Measurements from ENCODE around the gene CMTM4. TPM values are rescaled to one million over a fixed set of nuclear protein-coding genes. Genes with fewer than 3 reads are reported as not detected.

The CMTM4 gene
- polyA plus RNA-seq, 1 of the 3 experiments (the other 2 are of a cell fraction), result 21.7 TPM

- H3K4me2 ChIP-seq, result peak overlapping the region; percentile 54; the same call in 1 of the 2 replicates
- peak overlapping the region; percentile 60 to 84; a peak in 3 of 4 replicates for H3K27ac ChIP-seq (ENCODE audit: low read depth in 2 of 2, low read length in 1 of 2)
- 73% methylated on average over 6 of the region's 7 CpGs for WGBS (ENCODE audit: low lambda C conversion rate)
- H3K9me3 ChIP-seq, result no peaks in the 10 kb centered on the region
- H3K9ac ChIP-seq, result no peak overlapping the region
- H3K79me2 ChIP-seq (ENCODE audit: insufficient read depth), result no peaks in the 10 kb centered on the region
- no peak overlapping the region for H3K4me3 ChIP-seq (ENCODE audit: low read depth in 2 of 2, low read length in 1 of 2)
- no peaks in the 10 kb centered on the region for H4K20me1 ChIP-seq (ENCODE audit: insufficient read depth)
- H3K36me3 ChIP-seq (replicated peaks in 1 of 2; ENCODE audit: control insufficient read depth in 1 of 2, insufficient read depth in 2 of 2, low read length in 1 of 2), result peaks cover 3 to 33% of the 10 kb centered on the region in 2 experiments
- peaks cover 18 to 41% of the 10 kb centered on the region in 2 experiments for H3K4me1 ChIP-seq (ENCODE audit: control insufficient read depth in 1 of 2, insufficient read depth in 2 of 2, low read depth in 1 of 2, low read length in 1 of 2)
- ChIA-PET CTCF (interaction anchor here (0.8 to 5.1 kb wide), 5 partner anchors 8 to 255 kb away, joined by 3 to 44 read pairs (median 7); no protein-coding TSS in a partner anchor), POLR2A (no interaction called here)
- TF ChIP-seq SIN3A (IDR thresholded peaks at IDR 0.05; ENCODE audit: borderline replicate concordance, low read depth, low read length) (no peak), NFIC (IDR thresholded peaks at IDR 0.05; ENCODE audit: borderline replicate concordance) (no peak), RCOR1 (IDR thresholded peaks at IDR 0.05; ENCODE audit: low read length) (no peak), TCF12 (IDR thresholded peaks at IDR 0.05) (no peak), YY1 (IDR thresholded peaks at IDR 0.05; ENCODE audit: low read depth) (no peak), MEF2A (IDR thresholded peaks at IDR 0.05; ENCODE audit: borderline replicate concordance, low read depth) (no peak), RFX5 (IDR thresholded peaks at IDR 0.05; ENCODE audit: low read length) (no peak), PBX3 (IDR thresholded peaks at IDR 0.05) (no peak), RAD21 (IDR thresholded peaks at IDR 0.05; ENCODE audit: low read length) (no peak), USF2 (IDR thresholded peaks at IDR 0.05; ENCODE audit: borderline replicate concordance, low read depth, low read length) (no peak), MXI1 (IDR thresholded peaks at IDR 0.05; ENCODE audit: low read depth, low read length) (no peak)
- TF ChIP-seq, protein P1, sequence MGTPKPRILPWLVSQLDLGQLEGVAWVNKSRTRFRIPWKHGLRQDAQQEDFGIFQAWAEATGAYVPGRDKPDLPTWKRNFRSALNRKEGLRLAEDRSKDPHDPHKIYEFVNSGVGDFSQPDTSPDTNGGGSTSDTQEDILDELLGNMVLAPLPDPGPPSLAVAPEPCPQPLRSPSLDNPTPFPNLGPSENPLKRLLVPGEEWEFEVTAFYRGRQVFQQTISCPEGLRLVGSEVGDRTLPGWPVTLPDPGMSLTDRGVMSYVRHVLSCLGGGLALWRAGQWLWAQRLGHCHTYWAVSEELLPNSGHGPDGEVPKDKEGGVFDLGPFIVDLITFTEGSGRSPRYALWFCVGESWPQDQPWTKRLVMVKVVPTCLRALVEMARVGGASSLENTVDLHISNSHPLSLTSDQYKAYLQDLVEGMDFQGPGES (IDR thresholded peaks at IDR 0.05; ENCODE audit: low read depth, low read length), result no peak
- DNase-seq, result no peak
- no peak overlapping the region for H2AFZ ChIP-seq (ENCODE audit: low read depth)
- H3F3A ChIP-seq (replicated peaks; ENCODE audit: insufficient read depth), result peaks cover 30% of the 10 kb centered on the region
- no peaks in the 10 kb centered on the region for H3K27me3 ChIP-seq (ENCODE audit: insufficient read depth)
- no peaks in the 10 kb centered on the region for H3K9me2 ChIP-seq
Observed at GRCh38 chr16:66617728-66618127, 78.8 kb downstream of the CMTM4 start.

GRCh38 chr16:66617010-66617434, 79.5 kb downstream of the CMTM4 start:
- Histone ChIP-seq H3K27me3 (ENCODE audit: insufficient read depth) (no peaks in the 10 kb centered on the region), H3K4me3 (ENCODE audit: low read depth in 2 of 2, low read length in 1 of 2) (no peak overlapping the region), H3K4me1 (ENCODE audit: control insufficient read depth in 1 of 2, insufficient read depth in 2 of 2, low read depth in 1 of 2, low read length in 1 of 2) (peaks cover 18 to 41% of the 10 kb centered on the region in 2 experiments), H4K20me1 (ENCODE audit: insufficient read depth) (no peaks in the 10 kb centered on the region), H2AFZ (ENCODE audit: low read depth) (no peak overlapping the region), H3K9me3 (no peaks in the 10 kb centered on the region), H3K36me3 (replicated peaks in 1 of 2; ENCODE audit: control insufficient read depth in 1 of 2, insufficient read depth in 2 of 2, low read length in 1 of 2) (peaks cover 3 to 40% of the 10 kb centered on the region in 2 experiments), H3F3A (replicated peaks; ENCODE audit: insufficient read depth) (peaks cover 30% of the 10 kb centered on the region), H3K9me2 (no peaks in the 10 kb centered on the region), H3K9ac (no peak overlapping the region), H3K4me2 (no peak overlapping the region), H3K27ac (ENCODE audit: low read depth in 2 of 2, low read length in 1 of 2) (peak overlapping the region; percentile 60 to 84; a peak in 2 of 4 replicates), H3K79me2 (ENCODE audit: insufficient read depth) (no peaks in the 10 kb centered on the region)
- ChIA-PET POLR2A (no interaction called here), CTCF (interaction anchor here (0.8 to 5.1 kb wide), 5 partner anchors 9 to 256 kb away, joined by 3 to 44 read pairs (median 7); no protein-coding TSS in a partner anchor)
- TF ChIP-seq FOXM1 (IDR thresholded peaks at IDR 0.05; ENCODE audit: low read depth) (no peak), TAF1 (IDR thresholded peaks at IDR 0.05; ENCODE audit: borderline replicate concordance, low read depth, low read length) (no peak), RAD21 (IDR thresholded peaks at IDR 0.05; ENCODE audit: low read length) (no peak), USF2 (IDR thresholded peaks at IDR 0.05; ENCODE audit: borderline replicate concordance, low read depth, low read length) (no peak), RFX5 (IDR thresholded peaks at IDR 0.05; ENCODE audit: low read length) (no peak), FOSL2 (IDR thresholded peaks at IDR 0.05; ENCODE audit: borderline replicate concordance, low read depth) (no peak), TEAD4 (IDR thresholded peaks at IDR 0.05; ENCODE audit: borderline replicate concordance, insufficient read depth) (no peak), NFIC (IDR thresholded peaks at IDR 0.05; ENCODE audit: borderline replicate concordance) (no peak), EP300 (IDR thresholded peaks at IDR 0.05; ENCODE audit: borderline replicate concordance in 1 of 2, low read depth in 1 of 2, low read length in 1 of 2) (no peak), YY1 (IDR thresholded peaks at IDR 0.05; ENCODE audit: low read depth) (no peak), PBX3 (IDR thresholded peaks at IDR 0.05) (no peak), MXI1 (IDR thresholded peaks at IDR 0.05; ENCODE audit: low read depth, low read length) (no peak)
- TF ChIP-seq, protein P2, sequence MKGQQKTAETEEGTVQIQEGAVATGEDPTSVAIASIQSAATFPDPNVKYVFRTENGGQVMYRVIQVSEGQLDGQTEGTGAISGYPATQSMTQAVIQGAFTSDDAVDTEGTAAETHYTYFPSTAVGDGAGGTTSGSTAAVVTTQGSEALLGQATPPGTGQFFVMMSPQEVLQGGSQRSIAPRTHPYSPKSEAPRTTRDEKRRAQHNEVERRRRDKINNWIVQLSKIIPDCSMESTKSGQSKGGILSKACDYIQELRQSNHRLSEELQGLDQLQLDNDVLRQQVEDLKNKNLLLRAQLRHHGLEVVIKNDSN (IDR thresholded peaks at IDR 0.05; ENCODE audit: borderline replicate concordance, low read depth), result no peak
- DNase-seq, result no peak
- 81% methylated on average over 2 of the region's 2 CpGs for WGBS (ENCODE audit: low lambda C conversion rate)
